ENCODE data around the gene SCN5A.
A peak's percentile ranks its signal among the peaks of the same experiment; 100 is the strongest.

Gene SCN5A

GRCh38 chr3:38627956-38628355 is 21.5 kb downstream of the SCN5A start:
- ATAC-seq (replicated peaks) (peak in 1 of 2 donors; percentile 39), DNase-seq (no peak)
- no peaks in the 10 kb centered on the region for H3K36me3 Mint-ChIP-seq
- H3K4me1 Mint-ChIP-seq = peaks cover 0 to 5% of the 10 kb centered on the region in 2 donors
- peaks cover 12 to 15% of the 10 kb centered on the region in 2 donors for H3K27me3 Mint-ChIP-seq
- H3K9me3 Mint-ChIP-seq = peaks cover 0 to 1% of the 10 kb centered on the region in 2 donors
- no peak overlapping the region for H3K27ac Mint-ChIP-seq
- no peak overlapping the region for H3K4me3 Mint-ChIP-seq

- Mint-ChIP-seq H3K27ac (no peak overlapping the region), H3K36me3 (no peaks in the 10 kb centered on the region), H3K27me3 (peaks cover 0 to 3% of the 10 kb centered on the region in 2 donors), H3K4me1 (no peaks in the 10 kb centered on the region), H3K4me3 (no peak overlapping the region), H3K9me3 (no peaks in the 10 kb centered on the region)
- ATAC-seq (replicated peaks) = no peak
- no peak for DNase-seq
These were observed 23.3 kb downstream of the SCN5A start for GRCh38 chr3:38626171-38626570.

- no peaks in the 10 kb centered on the region for H3K9me3 Mint-ChIP-seq
- no peak overlapping the region for H3K4me3 Mint-ChIP-seq
- no peak overlapping the region for H3K27ac Mint-ChIP-seq
- H3K36me3 Mint-ChIP-seq = no peaks in the 10 kb centered on the region
- ATAC-seq (replicated peaks) (no peak), DNase-seq (no peak)
- no peaks in the 10 kb centered on the region for H3K4me1 Mint-ChIP-seq
- H3K27me3 Mint-ChIP-seq = no peaks in the 10 kb centered on the region
These were observed 25.9 kb downstream of the SCN5A start for GRCh38 chr3:38623539-38623938.

GRCh38 chr3:38622336-38622735 is 27.2 kb downstream of the SCN5A start:
- ATAC-seq (replicated peaks) (no peak), DNase-seq (no peak)
- Mint-ChIP-seq H3K27me3 (peaks cover 0 to 7% of the 10 kb centered on the region in 2 donors), H3K36me3 (no peaks in the 10 kb centered on the region), H3K9me3 (no peaks in the 10 kb centered on the region), H3K4me3 (no peak overlapping the region), H3K27ac (no peak overlapping the region), H3K4me1 (no peaks in the 10 kb centered on the region)

- ATAC-seq (replicated peaks) (no peak), DNase-seq (no peak)
- no peaks in the 10 kb centered on the region for H3K9me3 Mint-ChIP-seq
- no peak overlapping the region for H3K27ac Mint-ChIP-seq
- peaks cover 0 to 7% of the 10 kb centered on the region in 2 donors for H3K27me3 Mint-ChIP-seq
- H3K36me3 Mint-ChIP-seq = no peaks in the 10 kb centered on the region
- H3K4me3 Mint-ChIP-seq = no peak overlapping the region
- no peaks in the 10 kb centered on the region for H3K4me1 Mint-ChIP-seq
These were observed 29.3 kb downstream of the SCN5A start for GRCh38 chr3:38620236-38620635.

GRCh38 chr3:38618343-38618742 is 31.1 kb downstream of the SCN5A start:
- no peak overlapping the region for H3K4me3 Mint-ChIP-seq
- H3K4me1 Mint-ChIP-seq = no peaks in the 10 kb centered on the region
- no peak for DNase-seq
- no peak for ATAC-seq (replicated peaks)
- H3K27me3 Mint-ChIP-seq = peaks cover 0 to 7% of the 10 kb centered on the region in 2 donors
- H3K27ac Mint-ChIP-seq = no peak overlapping the region
- H3K9me3 Mint-ChIP-seq = no peaks in the 10 kb centered on the region
- no peaks in the 10 kb centered on the region for H3K36me3 Mint-ChIP-seq

- Mint-ChIP-seq H3K27me3 (peaks cover 0 to 7% of the 10 kb centered on the region in 2 donors), H3K36me3 (no peaks in the 10 kb centered on the region), H3K27ac (no peak overlapping the region), H3K4me1 (no peaks in the 10 kb centered on the region), H3K9me3 (no peaks in the 10 kb centered on the region), H3K4me3 (no peak overlapping the region)
- no peak for ATAC-seq (replicated peaks)
- DNase-seq = no peak
These were observed 31.9 kb downstream of the SCN5A start for GRCh38 chr3:38617586-38617985.

- H3K27me3 Mint-ChIP-seq = peaks cover 0 to 7% of the 10 kb centered on the region in 2 donors
- no peak overlapping the region for H3K4me3 Mint-ChIP-seq
- H3K27ac Mint-ChIP-seq = no peak overlapping the region
- no peaks in the 10 kb centered on the region for H3K9me3 Mint-ChIP-seq
- H3K36me3 Mint-ChIP-seq = no peaks in the 10 kb centered on the region
- no peaks in the 10 kb centered on the region for H3K4me1 Mint-ChIP-seq
- no peak for ATAC-seq (replicated peaks)
- no peak for DNase-seq
These were observed 32.4 kb downstream of the SCN5A start for GRCh38 chr3:38617137-38617536.

- Mint-ChIP-seq H3K27me3 (peaks cover 0 to 7% of the 10 kb centered on the region in 2 donors), H3K36me3 (no peaks in the 10 kb centered on the region), H3K4me1 (no peaks in the 10 kb centered on the region), H3K4me3 (no peak overlapping the region), H3K27ac (no peak overlapping the region), H3K9me3 (no peaks in the 10 kb centered on the region)
- no peak for DNase-seq
- ATAC-seq (replicated peaks) = no peak
These were observed 32.8 kb downstream of the SCN5A start for GRCh38 chr3:38616658-38617057.

GRCh38 chr3:38616111-38616510 is 33.4 kb downstream of the SCN5A start:
- H3K4me1 Mint-ChIP-seq = no peaks in the 10 kb centered on the region
- H3K27ac Mint-ChIP-seq = no peak overlapping the region
- no peak overlapping the region for H3K4me3 Mint-ChIP-seq
- H3K27me3 Mint-ChIP-seq = peaks cover 0 to 7% of the 10 kb centered on the region in 2 donors
- no peaks in the 10 kb centered on the region for H3K9me3 Mint-ChIP-seq
- ATAC-seq (replicated peaks) = no peak
- no peaks in the 10 kb centered on the region for H3K36me3 Mint-ChIP-seq
- DNase-seq = no peak

GRCh38 chr3:38614651-38615352 is 34.7 kb downstream of the SCN5A start:
- no peaks in the 10 kb centered on the region for H3K9me3 Mint-ChIP-seq
- ATAC-seq (replicated peaks) (no peak), DNase-seq (no peak)
- H3K27ac Mint-ChIP-seq = no peak overlapping the region
- H3K4me3 Mint-ChIP-seq = no peak overlapping the region
- no peaks in the 10 kb centered on the region for H3K4me1 Mint-ChIP-seq
- no peaks in the 10 kb centered on the region for H3K36me3 Mint-ChIP-seq
- H3K27me3 Mint-ChIP-seq = peaks cover 0 to 7% of the 10 kb centered on the region in 2 donors

GRCh38 chr3:38614091-38614490 is 35.4 kb downstream of the SCN5A start:
- H3K4me3 Mint-ChIP-seq = no peak overlapping the region
- no peaks in the 10 kb centered on the region for H3K9me3 Mint-ChIP-seq
- H3K36me3 Mint-ChIP-seq = no peaks in the 10 kb centered on the region
- ATAC-seq (replicated peaks) (no peak), DNase-seq (no peak)
- no peak overlapping the region for H3K27ac Mint-ChIP-seq
- peaks cover 0 to 7% of the 10 kb centered on the region in 2 donors for H3K27me3 Mint-ChIP-seq
- H3K4me1 Mint-ChIP-seq = no peaks in the 10 kb centered on the region

- DNase-seq (no peak), ATAC-seq (replicated peaks) (no peak)
- Mint-ChIP-seq H3K36me3 (no peaks in the 10 kb centered on the region), H3K27ac (no peak overlapping the region), H3K27me3 (peaks cover 0 to 7% of the 10 kb centered on the region in 2 donors), H3K4me3 (no peak overlapping the region), H3K4me1 (no peaks in the 10 kb centered on the region), H3K9me3 (no peaks in the 10 kb centered on the region)
These were observed 36.1 kb downstream of the SCN5A start for GRCh38 chr3:38613426-38613825.

GRCh38 chr3:38611866-38612265 is 37.6 kb downstream of the SCN5A start:
- ATAC-seq (replicated peaks) = no peak
- no peaks in the 10 kb centered on the region for H3K27me3 Mint-ChIP-seq

GRCh38 chr3:38610934-38611333 is 38.6 kb downstream of the SCN5A start:
- H3K27ac Mint-ChIP-seq = no peak overlapping the region
- H3K4me1 Mint-ChIP-seq = no peaks in the 10 kb centered on the region
- no peaks in the 10 kb centered on the region for H3K27me3 Mint-ChIP-seq
- DNase-seq = no peak
- no peak overlapping the region for H3K4me3 Mint-ChIP-seq
- no peak for ATAC-seq (replicated peaks)
- H3K9me3 Mint-ChIP-seq = no peaks in the 10 kb centered on the region
- H3K36me3 Mint-ChIP-seq = no peaks in the 10 kb centered on the region

More at GRCh38 chr3:38611866-38612265, 37.6 kb downstream of the SCN5A start:
- Mint-ChIP-seq H3K27ac (no peak overlapping the region), H3K9me3 (no peaks in the 10 kb centered on the region), H3K36me3 (no peaks in the 10 kb centered on the region), H3K4me1 (no peaks in the 10 kb centered on the region), H3K4me3 (no peak overlapping the region)
- DNase-seq = no peak

Data from stimulated activated naive B cell treated with anti-CD40 and anti-IgM and Interleukin-4, amounts not matched to agents 10 μg/mL and 1 μg/mL and 100 μg/mL, for 72 hours (primary cell).